H9 (cell line): ENCODE results near the gene AP3S2. TPM values are rescaled to one million over a fixed set of nuclear protein-coding genes. Genes with fewer than 3 reads are reported as not detected.

Experiments
- DNase-seq: peaks from one replicate; pipeline ENCODE4 v3.0.0-alpha.2; 2017
- H2AFZ ChIP-seq: one replicate; pipeline ENCODE4 v1.6.1; 2013; ENCODE audit warnings: mild to moderate bottlenecking, low read length, control low read depth, moderate library complexity
- H2AK5ac ChIP-seq: 2 replicates; pipeline ENCODE4 v1.6.1; 2013; ENCODE audit warnings: low read length, control low read depth, mixed read lengths; ENCODE audit not compliant: insufficient read length
- H2BK120ac ChIP-seq: one replicate; pipeline ENCODE4 v1.6.1; 2013; ENCODE audit warnings: low read depth, mild to moderate bottlenecking, low read length, control low read depth, inconsistent platforms; ENCODE audit not compliant: poor library complexity, severe bottlenecking
- H2BK12ac ChIP-seq: 2 replicates; pipeline ENCODE4 v1.6.1; 2013; ENCODE audit warnings: low read length, control low read depth, mixed read lengths, low read depth; ENCODE audit not compliant: insufficient read length
- H2BK15ac ChIP-seq: 2 replicates; pipeline ENCODE4 v1.6.1; 2013; ENCODE audit warnings: low read depth, low read length, control low read depth
- H2BK20ac ChIP-seq: one replicate; pipeline ENCODE4 v1.6.1; 2013; ENCODE audit warnings: low read depth, mild to moderate bottlenecking, low read length, control low read depth, inconsistent platforms; ENCODE audit not compliant: poor library complexity, severe bottlenecking
- H2BK5ac ChIP-seq: 2 replicates; pipeline ENCODE4 v1.6.1; 2013; ENCODE audit warnings: low read length, control low read depth, mixed read lengths; ENCODE audit not compliant: insufficient read length
- H3K14ac ChIP-seq: 2 replicates; pipeline ENCODE4 v1.6.1; 2013; ENCODE audit warnings: low read length, control low read depth; ENCODE audit not compliant: insufficient read depth
- H3K18ac ChIP-seq: 2 replicates; pipeline ENCODE4 v1.6.1; 2013; ENCODE audit warnings: low read depth, mild to moderate bottlenecking, mixed read lengths, low read length, control low read depth; ENCODE audit not compliant: insufficient read length
- H3K23ac ChIP-seq: 2 replicates; pipeline ENCODE4 v1.6.1; 2013; ENCODE audit warnings: low read length, control low read depth, mixed read lengths, low read depth; ENCODE audit not compliant: insufficient read length
- H3K23me2 ChIP-seq: 2 replicates; pipeline ENCODE4 v1.6.1; 2013; ENCODE audit warnings: low read depth, mild to moderate bottlenecking, mixed read lengths, low read length, control low read depth; ENCODE audit not compliant: insufficient read length, poor library complexity, severe bottlenecking
- H3K27ac ChIP-seq: 2 replicates; pipeline ENCODE4 v1.5.1; 2013; ENCODE audit warnings: low read length, control low read depth, mixed read lengths, low read depth; ENCODE audit not compliant: insufficient read length
- H3K27me3 ChIP-seq: 2 replicates; pipeline ENCODE4 v1.6.1; 2013; ENCODE audit warnings: low read length, control low read depth, inconsistent platforms; ENCODE audit not compliant: insufficient read depth
- H3K4ac ChIP-seq: 2 replicates; pipeline ENCODE4 v1.6.1; 2013; ENCODE audit warnings: low read depth, mild to moderate bottlenecking, control low read depth, inconsistent platforms, low read length, moderate library complexity
- H3K4me1 ChIP-seq: 2 replicates; pipeline ENCODE4 v1.6.1; 2013; ENCODE audit warnings: low read length, control low read depth, inconsistent platforms; ENCODE audit not compliant: insufficient read depth
- H3K4me2 ChIP-seq: 2 replicates; pipeline ENCODE4 v1.6.1; 2013; ENCODE audit warnings: low read length, control low read depth, mixed read lengths; ENCODE audit not compliant: insufficient read length, insufficient read depth
- H3K56ac ChIP-seq: 2 replicates; pipeline ENCODE4 v1.6.1; 2013; ENCODE audit warnings: low read depth, mild to moderate bottlenecking, mixed read lengths, low read length, control low read depth; ENCODE audit not compliant: insufficient read length
- H3K79me1 ChIP-seq: 2 replicates; pipeline ENCODE4 v1.6.1; 2013; ENCODE audit warnings: low read depth, mild to moderate bottlenecking, moderate library complexity, low read length, control low read depth, inconsistent platforms; ENCODE audit not compliant: insufficient read depth, poor library complexity, severe bottlenecking
- H3K79me2 ChIP-seq: 2 replicates; pipeline ENCODE4 v1.6.1; 2013; ENCODE audit warnings: low read length, control low read depth, inconsistent platforms; ENCODE audit not compliant: insufficient read depth
- H3K9ac ChIP-seq: 2 replicates; pipeline ENCODE4 v1.6.1; 2013; ENCODE audit warnings: low read length, control low read depth, mixed read lengths; ENCODE audit not compliant: insufficient read length; ENCODE audit errors: extremely low read depth
- H3K9me3 ChIP-seq: one replicate; pipeline ENCODE4 v1.6.1; 2013; ENCODE audit warnings: low read depth, low read length, inconsistent platforms; ENCODE audit not compliant: control insufficient read depth
- H3T11ph ChIP-seq: one replicate; pipeline ENCODE4 v1.6.1; 2013; ENCODE audit warnings: mild to moderate bottlenecking, low read length, control low read depth, inconsistent platforms
- H4K20me1 ChIP-seq: one replicate; pipeline ENCODE4 v1.6.1; 2013; ENCODE audit not compliant: control insufficient read depth, insufficient read length, insufficient read depth
- H4K5ac ChIP-seq: 2 replicates; pipeline ENCODE4 v1.6.1; 2013; ENCODE audit warnings: low read depth, mild to moderate bottlenecking, mixed read lengths, low read length, control low read depth; ENCODE audit not compliant: insufficient read length
- H4K8ac ChIP-seq: replicated peaks from 2 replicates; pipeline ENCODE4 v1.6.1; 2013; ENCODE audit warnings: low read length, control low read depth, mixed read lengths, low read depth; ENCODE audit not compliant: insufficient read length
- H4K91ac ChIP-seq: 2 replicates; pipeline ENCODE4 v1.6.1; 2013; ENCODE audit warnings: low read depth, mild to moderate bottlenecking, moderate library complexity, mixed read lengths, low read length, control low read depth; ENCODE audit not compliant: insufficient read length
- H3K27ac Mint-ChIP-seq, 3 experiments: 2 replicates in 2 of 3; 3 replicates in 1 of 3; pipeline ENCODE4 v1.8.0; 2020 to 2021; ENCODE audit warnings: mixed read lengths in 3 of 3, mild to moderate bottlenecking in 1 of 3, moderate library complexity in 1 of 3
- H3K27me3 Mint-ChIP-seq: 2 replicates; pipeline ENCODE4 v1.8.0; 2021; ENCODE audit warnings: low read depth, mild to moderate bottlenecking, moderate library complexity, mixed read lengths
- H3K36me3 Mint-ChIP-seq, 3 experiments: 2 replicates in 2 of 3; 3 replicates in 1 of 3; pipeline ENCODE4 v1.8.0; 2020 to 2021; ENCODE audit warnings: low read depth in 3 of 3, mixed read lengths in 3 of 3; ENCODE audit not compliant: insufficient read depth in 1 of 3
- H3K4me1 Mint-ChIP-seq, 2 experiments: 2 replicates each; pipeline ENCODE4 v1.8.0; 2020; ENCODE audit warnings: mixed read lengths in 2 of 2
- H3K4me3 Mint-ChIP-seq, 2 experiments: 2 replicates in 1 of 2; 3 replicates in 1 of 2; pipeline ENCODE4 v1.8.0; 2020 to 2021; ENCODE audit warnings: mild to moderate bottlenecking in 2 of 2, mixed read lengths in 2 of 2, moderate library complexity in 1 of 2
- H3K9me3 Mint-ChIP-seq, 2 experiments: 2 replicates in 1 of 2; 3 replicates in 1 of 2; pipeline ENCODE4 v1.8.0; 2020; ENCODE audit warnings: mild to moderate bottlenecking in 2 of 2, mixed read lengths in 2 of 2, moderate library complexity in 1 of 2
- CTCF ChIP-seq: fragments of 200-600 bp; sonication (generic); conservative IDR thresholded peaks from 3 replicates; pipeline ENCODE4 v1.8.0; 2021; ENCODE audit warnings: antibody characterized with exemption, mild to moderate bottlenecking
- WGBS: extraction: QIAGEN DNeasy Blood & Tissue Kit; methylation state at CpG from one replicate; pipeline ENCODE4 v1.1.7; 2013; ENCODE audit warnings: missing lambda C conversion rate, low lambda C conversion rate, mixed read lengths; ENCODE audit not compliant: insufficient read length; ENCODE audit errors: extremely low coverage; 5-methylcytosine and 5-hydroxymethylcytosine counted together
- total RNA-seq: library from RNA; stranded (reverse); gene quantifications from 2 replicates; pipeline ENCODE4 v1.2.1, GENCODE V29; 2021

The AP3S2 gene
- total RNA-seq, 1 experiment from 2014 or later, result 33.9 TPM

GRCh38 chr15:89822611-89822950 lies 71.2 kb downstream of the AP3S2 start:
- H3K4me2 ChIP-seq, result no peak overlapping the region
- H4K91ac ChIP-seq, result no peak overlapping the region
- no peaks in the 10 kb centered on the region for H3K27me3 ChIP-seq
- H3K4me1 Mint-ChIP-seq, result peaks cover 6 to 11% of the 10 kb centered on the region in 2 experiments; a peak in 3 of 4 replicates
- no peak for TF ChIP-seq CTCF
- no peak overlapping the region for H3K4ac ChIP-seq
- H2BK20ac ChIP-seq, result no peak overlapping the region
- H4K20me1 ChIP-seq, result no peaks in the 10 kb centered on the region
- H2BK12ac ChIP-seq, result no peak overlapping the region
- no peak overlapping the region for H4K8ac ChIP-seq
- H3K79me1 ChIP-seq, result no peaks in the 10 kb centered on the region
- H3K36me3 Mint-ChIP-seq, result no peaks in the 10 kb centered on the region
- H2BK120ac ChIP-seq, result no peak overlapping the region
- WGBS, result no CpG with 5 or more reads among the region's 5 CpGs
- peak overlapping the region in 1 of 3 experiments; percentile 8; a peak in 1 of 7 replicates for H3K27ac Mint-ChIP-seq
- H3K79me2 ChIP-seq, result no peaks in the 10 kb centered on the region
- H2AK5ac ChIP-seq, result no peak overlapping the region
- no peak overlapping the region for H3K27ac ChIP-seq
- peaks cover 15% of the 10 kb centered on the region for H3K27me3 Mint-ChIP-seq
- no peak overlapping the region for H3K9ac ChIP-seq
- H3K18ac ChIP-seq, result no peak overlapping the region
- no peak overlapping the region for H4K5ac ChIP-seq
- DNase-seq, result no peak
- H2BK15ac ChIP-seq, result no peak overlapping the region
- H3K56ac ChIP-seq, result no peak overlapping the region
- no peaks in the 10 kb centered on the region for H3K9me3 ChIP-seq
- H3K14ac ChIP-seq, result no peak overlapping the region
- no peak overlapping the region for H2AFZ ChIP-seq
- no peaks in the 10 kb centered on the region for H3K4me1 ChIP-seq
- H3T11ph ChIP-seq, result no peak overlapping the region
- no peak overlapping the region for H3K23ac ChIP-seq
- no peaks in the 10 kb centered on the region for H3K23me2 ChIP-seq
- no peaks in the 10 kb centered on the region for H3K9me3 Mint-ChIP-seq
- no peak overlapping the region for H2BK5ac ChIP-seq
- H3K4me3 Mint-ChIP-seq, result no peak overlapping the region
